ENCODE results near the gene TMEM141. TPM values are rescaled to one million over a fixed set of nuclear protein-coding genes. Genes with fewer than 3 reads are reported as not detected.

TMEM141 gene
- total RNA-seq, 4 donors from 2014 or later, result 60.7 to 70.8 (median 66.9) TPM

DNA sequence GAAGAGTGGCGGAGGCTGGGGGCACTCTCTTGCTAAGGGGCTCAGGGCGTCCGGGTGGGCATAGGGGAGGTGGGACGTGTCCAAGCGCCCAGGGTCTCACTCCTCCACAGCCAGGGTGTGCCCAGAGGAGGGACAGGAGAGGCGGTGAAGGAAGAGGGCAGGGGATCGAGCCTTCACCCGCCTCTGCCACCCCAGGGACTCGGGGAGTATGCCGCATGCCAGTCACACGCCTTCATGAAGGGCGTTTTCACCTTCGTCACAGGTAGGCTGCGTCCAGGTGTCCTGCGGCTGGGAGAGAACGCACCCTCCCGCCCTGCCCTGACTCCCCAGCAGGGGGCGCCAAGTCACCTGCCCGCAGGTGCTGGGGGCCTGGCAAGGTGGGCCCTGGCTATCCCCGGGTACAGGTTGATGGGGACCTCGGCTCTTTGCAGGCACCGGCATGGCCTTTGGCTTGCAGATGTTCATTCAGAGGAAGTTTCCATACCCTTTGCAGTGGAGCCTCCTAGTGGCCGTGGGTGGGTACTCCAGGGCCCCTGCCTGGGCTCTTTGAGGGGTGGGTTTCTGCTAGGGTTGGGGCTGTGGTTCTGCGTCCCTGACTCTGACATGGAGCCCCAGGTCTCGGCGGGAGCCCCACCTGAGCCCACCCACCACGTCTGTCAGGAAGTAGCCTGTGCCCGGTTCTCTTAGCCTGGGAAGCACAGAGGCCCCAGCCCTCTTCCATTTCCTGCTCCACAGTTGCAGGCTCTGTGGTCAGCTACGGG, 552 bp downstream of the TMEM141 start:
- WGBS, 2 donors, result 6 to 15% methylated on average over 7 to 8 of the region's 29 CpGs
- no peaks in the 10 kb centered on the region for H3K9me3 ChIP-seq
- H3K36me3 ChIP-seq, result peaks cover 0 to 22% (median 0%) of the 10 kb centered on the region in 3 donors
- peak overlapping the region; percentile 89 to 98 (median 92) for H3K27ac ChIP-seq
- H3K4me3 ChIP-seq, result peak overlapping the region; percentile 64 to 89 (median 75)
- DNase-seq (ENCODE audit: low spot score in 2 of 2), result peak in 1 of 2 donors; percentile 42
- H3K4me1 ChIP-seq, result peaks cover 0 to 50% (median 25%) of the 10 kb centered on the region in 4 donors
- TF ChIP-seq, protein P1, sequence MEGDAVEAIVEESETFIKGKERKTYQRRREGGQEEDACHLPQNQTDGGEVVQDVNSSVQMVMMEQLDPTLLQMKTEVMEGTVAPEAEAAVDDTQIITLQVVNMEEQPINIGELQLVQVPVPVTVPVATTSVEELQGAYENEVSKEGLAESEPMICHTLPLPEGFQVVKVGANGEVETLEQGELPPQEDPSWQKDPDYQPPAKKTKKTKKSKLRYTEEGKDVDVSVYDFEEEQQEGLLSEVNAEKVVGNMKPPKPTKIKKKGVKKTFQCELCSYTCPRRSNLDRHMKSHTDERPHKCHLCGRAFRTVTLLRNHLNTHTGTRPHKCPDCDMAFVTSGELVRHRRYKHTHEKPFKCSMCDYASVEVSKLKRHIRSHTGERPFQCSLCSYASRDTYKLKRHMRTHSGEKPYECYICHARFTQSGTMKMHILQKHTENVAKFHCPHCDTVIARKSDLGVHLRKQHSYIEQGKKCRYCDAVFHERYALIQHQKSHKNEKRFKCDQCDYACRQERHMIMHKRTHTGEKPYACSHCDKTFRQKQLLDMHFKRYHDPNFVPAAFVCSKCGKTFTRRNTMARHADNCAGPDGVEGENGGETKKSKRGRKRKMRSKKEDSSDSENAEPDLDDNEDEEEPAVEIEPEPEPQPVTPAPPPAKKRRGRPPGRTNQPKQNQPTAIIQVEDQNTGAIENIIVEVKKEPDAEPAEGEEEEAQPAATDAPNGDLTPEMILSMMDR (IDR thresholded peaks at IDR 0.05), result peak; percentile 82 to 92 (median 87)
- TF ChIP-seq EP300 (IDR thresholded peaks at IDR 0.05), result no peak
- no peak for TF ChIP-seq POLR2A (IDR thresholded peaks at IDR 0.05)
- peaks cover 0 to 7% of the 10 kb centered on the region in 2 donors for H3K27me3 ChIP-seq

DNA sequence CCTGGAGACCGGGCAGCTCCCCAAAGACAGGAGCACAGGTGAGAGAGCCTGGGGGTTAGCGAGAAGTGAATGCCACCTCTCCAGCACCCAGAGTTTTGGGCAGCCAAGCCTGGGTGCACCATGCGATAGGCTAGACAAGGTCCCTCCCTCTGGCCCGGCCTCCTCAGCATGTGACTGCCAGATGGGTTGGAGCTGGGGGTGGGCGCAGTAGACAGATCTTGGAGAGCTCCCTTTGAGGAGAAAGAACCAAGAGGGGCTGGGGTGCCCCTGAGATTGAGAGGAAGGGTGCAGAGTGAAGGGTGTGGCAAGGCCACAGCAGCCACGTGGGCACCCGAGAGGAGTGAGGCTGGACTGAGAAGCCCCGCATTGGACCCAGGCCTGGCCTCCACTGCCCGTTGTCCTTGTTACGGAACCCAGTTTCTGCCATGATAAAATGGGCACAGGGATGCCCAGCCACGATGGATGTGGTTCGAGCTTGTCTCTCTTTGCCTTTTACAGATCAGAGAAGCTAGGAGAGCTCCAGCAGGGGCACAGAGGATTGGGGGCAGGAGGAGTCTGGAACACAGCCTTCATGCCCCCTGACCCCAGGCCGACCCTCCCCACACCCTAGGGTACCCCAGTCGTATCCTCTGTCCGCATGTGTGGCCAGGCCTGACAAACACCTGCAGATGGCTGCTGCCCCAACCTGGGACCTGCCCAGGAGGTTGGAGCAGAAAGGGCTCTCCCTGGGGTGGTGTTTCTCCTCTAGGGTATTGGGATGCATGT, 1.4 kb downstream of the TMEM141 start:
- Histone ChIP-seq H3K4me3 (peak overlapping the region in 2 of 4 donors; percentile 79 to 89), H3K9me3 (no peaks in the 10 kb centered on the region), H3K4me1 (peaks cover 0 to 47% (median 18%) of the 10 kb centered on the region in 4 donors), H3K36me3 (peaks cover 0 to 22% (median 0%) of the 10 kb centered on the region in 3 donors), H3K27ac (peak overlapping the region in 2 of 4 donors; percentile 89 to 98), H3K27me3 (peaks cover 0 to 12% of the 10 kb centered on the region in 2 donors)
- WGBS, 2 donors, result 73 to 85% methylated on average over 15 of the region's 15 CpGs
- no peak for DNase-seq (ENCODE audit: low spot score in 2 of 2)
- TF ChIP-seq, protein P1 (IDR thresholded peaks at IDR 0.05), result no peak
- TF ChIP-seq POLR2A (IDR thresholded peaks at IDR 0.05) (no peak), EP300 (IDR thresholded peaks at IDR 0.05) (no peak)

DNA sequence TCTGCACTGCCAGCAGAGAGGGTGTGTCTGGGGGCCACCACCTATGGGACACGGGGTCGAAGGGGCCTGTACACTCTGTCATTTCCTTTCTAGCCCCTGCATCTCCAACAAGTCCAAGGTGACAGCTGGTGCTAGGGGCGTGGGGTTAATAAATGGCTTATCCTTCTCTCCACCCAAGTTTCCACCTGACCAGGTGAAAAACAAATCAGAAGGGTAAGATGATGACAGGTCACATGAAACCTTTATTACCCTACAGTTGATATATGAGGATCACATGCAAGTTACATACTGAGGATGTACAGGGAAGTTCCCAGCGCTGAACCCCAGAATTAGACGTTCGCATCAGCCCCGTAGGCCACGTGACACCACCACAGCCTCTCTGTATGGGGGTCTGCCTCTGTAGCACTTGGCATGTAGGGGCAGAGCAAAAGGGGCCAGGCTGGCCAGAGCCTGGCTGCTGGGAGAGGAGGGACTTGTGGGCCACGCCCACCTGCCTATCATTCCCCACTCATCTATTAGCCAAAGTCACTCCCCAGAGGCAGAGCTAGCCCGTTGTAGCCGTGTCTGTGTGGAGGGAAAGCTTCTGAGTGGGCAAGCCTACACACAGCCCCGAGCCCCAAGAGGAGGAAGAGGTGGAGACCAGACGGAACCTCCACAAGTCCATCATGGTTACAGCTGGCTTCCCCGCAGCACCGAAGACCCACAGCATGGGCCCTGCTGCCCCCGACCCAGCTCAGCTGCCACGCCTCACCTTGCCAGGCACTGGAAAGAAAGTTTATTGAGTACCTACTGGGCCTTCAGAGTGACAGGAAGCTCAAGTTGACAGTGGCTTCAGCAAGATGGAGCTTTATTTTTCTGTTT, 2.2 kb downstream of the TMEM141 start:
- Histone ChIP-seq H3K9me3 (no peaks in the 10 kb centered on the region), H3K27me3 (peaks cover 0 to 20% of the 10 kb centered on the region in 2 donors), H3K4me3 (no peak overlapping the region), H3K27ac (peak overlapping the region in 1 of 4 donors; percentile 98), H3K4me1 (peaks cover 0 to 42% (median 16%) of the 10 kb centered on the region in 4 donors), H3K36me3 (peaks cover 0 to 22% (median 0%) of the 10 kb centered on the region in 3 donors)
- no peak for TF ChIP-seq EP300 (IDR thresholded peaks at IDR 0.05)
- TF ChIP-seq, protein P1 (IDR thresholded peaks at IDR 0.05), result no peak
- TF ChIP-seq POLR2A (IDR thresholded peaks at IDR 0.05), result no peak
- no peak for DNase-seq (ENCODE audit: low spot score in 2 of 2)
- WGBS, 2 donors, result 81 to 82% methylated on average over 17 of the region's 17 CpGs

DNA sequence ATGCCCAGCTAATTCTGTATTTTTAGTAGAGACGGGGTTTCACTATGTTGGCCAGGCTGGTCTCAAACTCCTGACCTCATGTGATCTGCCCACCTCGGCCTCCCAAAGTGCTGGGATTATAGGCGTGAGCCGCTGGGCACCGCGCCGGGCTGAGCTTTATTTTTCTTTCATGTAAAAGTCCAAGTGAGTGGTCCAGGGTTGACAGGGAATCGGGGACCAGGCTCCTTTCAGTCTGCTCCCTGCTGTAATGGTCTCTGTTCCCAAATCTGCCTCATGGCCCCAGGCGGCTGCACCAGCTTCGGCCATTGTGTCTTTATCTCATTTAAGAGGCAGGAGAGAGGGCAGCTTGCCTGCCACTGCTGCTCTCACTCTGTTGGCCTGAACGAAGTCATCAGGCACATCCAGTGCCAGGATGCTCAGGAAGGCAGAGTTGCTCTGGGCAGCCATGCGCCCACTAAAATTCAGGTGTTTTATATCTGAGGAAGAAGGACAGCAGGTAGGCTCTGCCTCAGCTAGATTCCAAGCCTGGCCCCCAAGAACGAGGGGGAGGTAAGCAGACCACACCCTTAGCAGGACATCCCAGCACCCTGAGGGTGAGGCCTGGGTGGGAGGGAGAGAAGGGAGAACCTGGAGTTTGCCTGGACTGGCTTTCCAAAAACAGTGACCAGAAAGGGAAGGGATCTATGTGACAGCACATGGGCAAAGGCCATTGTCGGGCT, 3.3 kb downstream of the TMEM141 start:
- DNase-seq (ENCODE audit: low spot score in 2 of 2), result no peak

More for the DNA sequence above, 3.3 kb downstream of the TMEM141 start:
- Histone ChIP-seq H3K9me3 (no peaks in the 10 kb centered on the region), H3K4me3 (no peak overlapping the region), H3K4me1 (peaks cover 0 to 47% (median 18%) of the 10 kb centered on the region in 4 donors), H3K27ac (no peak overlapping the region), H3K36me3 (peaks cover 0 to 22% (median 0%) of the 10 kb centered on the region in 3 donors), H3K27me3 (peaks cover 0 to 32% of the 10 kb centered on the region in 2 donors)
- WGBS, 2 donors, result 89 to 91% methylated on average over 14 of the region's 14 CpGs
- TF ChIP-seq EP300 (IDR thresholded peaks at IDR 0.05) (no peak), POLR2A (IDR thresholded peaks at IDR 0.05) (no peak)
- TF ChIP-seq, protein P1 (IDR thresholded peaks at IDR 0.05), result no peak
